Gastrocnemius medialis (tissue), 4 donors: Measurements from ENCODE around the gene MYOCOS. TPM values are rescaled to one million over a fixed set of nuclear protein-coding genes. Genes with fewer than 3 reads are reported as not detected.

Source experiments
- ATAC-seq, 2 donors: fragments of 150-250 bp; one replicate each; pipeline ENCODE4 v1.9.1; 2016
- DNase-seq, 2 donors: peaks; one replicate each; pipeline ENCODE4 v3.0.0-alpha.2; 2019
- H3K27ac ChIP-seq, 4 donors: fragments of 200-600 bp; sonication (generic); 1 replicate in 1 of 4; 2 replicates in 3 of 4; pipeline ENCODE4 v1.5.1; 2016 to 2018; ENCODE audit warnings: mild to moderate bottlenecking in 2 of 4, moderate library complexity in 1 of 4
- H3K27me3 ChIP-seq, 3 donors: fragments of 200-600 bp; sonication (generic) in 2 of 3; 1 replicate in 1 of 3; 2 replicates in 2 of 3; pipeline versions ENCODE4 v1.5.1 to v1.6.0; 2016 to 2019; ENCODE audit warnings: mild to moderate bottlenecking in 1 of 3, moderate library complexity in 1 of 3
- H3K36me3 ChIP-seq, 2 donors: fragments of 200-600 bp; sonication (generic) in 1 of 2; one replicate each; pipeline ENCODE4 v1.5.1; 2017 to 2018
- H3K4me1 ChIP-seq, 2 donors: fragments of 200-600 bp; sonication (generic) in 1 of 2; one replicate each; pipeline ENCODE4 v1.5.1; 2016 to 2017; ENCODE audit warnings: mild to moderate bottlenecking in 2 of 2
- H3K4me3 ChIP-seq, 4 donors: fragments of 200-600 bp; sonication (generic) in 3 of 4; 1 replicate in 1 of 4; 2 replicates in 3 of 4; pipeline ENCODE4 v1.5.1; 2016 to 2019; ENCODE audit warnings: mild to moderate bottlenecking in 2 of 4
- H3K9me3 ChIP-seq, 3 donors: fragments of 200-600 bp; sonication (generic) in 2 of 3; 1 replicate in 1 of 3; 2 replicates in 2 of 3; pipeline ENCODE4 v1.5.1; 2016 to 2019
- CTCF ChIP-seq, 5 experiments: fragments of 450-650 bp in 3 of 5; fragments of 200-600 bp in 2 of 5; sonication (generic) in 2 of 5; IDR thresholded peaks in 4 of 5; conservative IDR thresholded peaks in 1 of 5; 1 replicate in 4 of 5; 2 replicates in 1 of 5; pipeline ENCODE4 v1.5.1; 2016 to 2019; ENCODE audit warnings: antibody characterized with exemption in 5 of 5, mild to moderate bottlenecking in 3 of 5, moderate library complexity in 3 of 5
- POLR2A ChIP-seq, 2 donors: fragments of 450-650 bp; IDR thresholded peaks; one replicate each; pipeline ENCODE4 v1.6.1; 2017; ENCODE audit warnings: antibody characterized with exemption in 2 of 2, mild to moderate bottlenecking in 2 of 2, moderate library complexity in 2 of 2
- in situ Hi-C, 4 donors: fragments of 200-750 bp; cut with MboI; loops; one replicate each; pipeline versions ENCODE4 v1.15.0 to v1.8.0; 2017; ENCODE audit warnings: low sequenced_read_pairs in 4 of 4
- intact Hi-C: fragments of 100-400 bp; cut with DNase I; formaldehyde crosslinking; loops from one replicate; pipeline ENCODE4 v1.15.1; 2023; ENCODE audit warnings: low total_unique reads
- total RNA-seq, 4 donors: library from RNA; depleted of rRNA; stranded (reverse); fragments of >200 nt; gene quantifications; one replicate each; pipeline versions ENCODE4 v1.1.0 to v1.2.3, GENCODE V29; 2016

Gene MYOCOS
- total RNA-seq, 4 donors from 2014 or later, result 0.20 TPM; not detected in 3

- intact Hi-C loops (no loop called here), in situ Hi-C loops (no loop called here)
- TF ChIP-seq CTCF (IDR thresholded peaks at IDR 0.05 in 4 of 5, conservative IDR thresholded peaks at IDR 0.05 in 1 of 5) (no peak), POLR2A (IDR thresholded peaks at IDR 0.05) (no peak)
Observed at GRCh38 chr1:171583591-171584201, 38.3 kb upstream of the MYOCOS start.

GRCh38 chr1:171585715-171586114 lies 36.3 kb upstream of the MYOCOS start:
- Histone ChIP-seq H3K27ac (no peak overlapping the region), H3K9me3 (no peaks in the 10 kb centered on the region), H3K27me3 (no peaks in the 10 kb centered on the region), H3K36me3 (peaks cover 6 to 82% of the 10 kb centered on the region in 2 donors), H3K4me3 (no peak overlapping the region), H3K4me1 (no peaks in the 10 kb centered on the region)
- no peak for ATAC-seq
- in situ Hi-C loops (no loop called here), intact Hi-C loops (no loop called here)
- TF ChIP-seq POLR2A (IDR thresholded peaks at IDR 0.05), result no peak
- no peak for TF ChIP-seq CTCF (IDR thresholded peaks at IDR 0.05 in 4 of 5, conservative IDR thresholded peaks at IDR 0.05 in 1 of 5)
- DNase-seq, result no peak

More at GRCh38 chr1:171583591-171584201, 38.3 kb upstream of the MYOCOS start:
- ATAC-seq, result no peak
- no peaks in the 10 kb centered on the region for H3K27me3 ChIP-seq
- H3K4me3 ChIP-seq, result no peak overlapping the region
- H3K36me3 ChIP-seq, result peaks cover 4 to 75% of the 10 kb centered on the region in 2 donors
- DNase-seq, result no peak
- no peaks in the 10 kb centered on the region for H3K9me3 ChIP-seq
- no peak overlapping the region for H3K27ac ChIP-seq
- no peaks in the 10 kb centered on the region for H3K4me1 ChIP-seq

- Histone ChIP-seq H3K36me3 (peaks cover 6 to 88% of the 10 kb centered on the region in 2 donors), H3K27ac (no peak overlapping the region), H3K9me3 (no peaks in the 10 kb centered on the region), H3K27me3 (no peaks in the 10 kb centered on the region), H3K4me3 (no peak overlapping the region), H3K4me1 (no peaks in the 10 kb centered on the region)
- TF ChIP-seq POLR2A (IDR thresholded peaks at IDR 0.05) (no peak), CTCF (IDR thresholded peaks at IDR 0.05 in 4 of 5, conservative IDR thresholded peaks at IDR 0.05 in 1 of 5) (no peak)
- no peak for ATAC-seq
- in situ Hi-C loops, result no loop called here
- intact Hi-C loops, result no loop called here
- DNase-seq, result no peak
Observed at GRCh38 chr1:171588230-171588629, 33.8 kb upstream of the MYOCOS start.

- in situ Hi-C loops (no loop called here), intact Hi-C loops (no loop called here)
- no peak for DNase-seq
- Histone ChIP-seq H3K4me3 (no peak overlapping the region), H3K27ac (no peak overlapping the region), H3K36me3 (peaks cover 2 to 73% of the 10 kb centered on the region in 2 donors), H3K27me3 (no peaks in the 10 kb centered on the region), H3K4me1 (no peaks in the 10 kb centered on the region), H3K9me3 (no peaks in the 10 kb centered on the region)
- ATAC-seq, result no peak
- TF ChIP-seq CTCF (IDR thresholded peaks at IDR 0.05 in 4 of 5, conservative IDR thresholded peaks at IDR 0.05 in 1 of 5) (no peak), POLR2A (IDR thresholded peaks at IDR 0.05) (no peak)
Observed at GRCh38 chr1:171590022-171590421, 32.0 kb upstream of the MYOCOS start.

- H3K4me3 ChIP-seq, result no peak overlapping the region
- H3K4me1 ChIP-seq, result no peaks in the 10 kb centered on the region
- ATAC-seq (peak; percentile 68 to 76), DNase-seq (no peak)
- no peak overlapping the region for H3K27ac ChIP-seq
- no peaks in the 10 kb centered on the region for H3K9me3 ChIP-seq
- in situ Hi-C loops (no loop called here), intact Hi-C loops (no loop called here)
- no peaks in the 10 kb centered on the region for H3K27me3 ChIP-seq
- TF ChIP-seq CTCF (IDR thresholded peaks at IDR 0.05 in 4 of 5, conservative IDR thresholded peaks at IDR 0.05 in 1 of 5), result no peak
- no peak for TF ChIP-seq POLR2A (IDR thresholded peaks at IDR 0.05)
- peaks cover 0 to 31% of the 10 kb centered on the region in 2 donors for H3K36me3 ChIP-seq
Observed at GRCh38 chr1:171595324-171595723, 26.7 kb upstream of the MYOCOS start.
